Kidney (tissue), 14 donors: ENCODE results near the gene KLHL24. TPM values are rescaled to one million over a fixed set of nuclear protein-coding genes. Genes with fewer than 3 reads are reported as not detected.

Experiments
- DNase-seq, 5 donors: peaks; one replicate each; pipeline ENCODE4 v3.0.0-alpha.2; 2013 to 2020
- FAIRE-seq: peaks from 2 replicates; lab custom pipeline; 2012; peaks lifted over from hg19 to GRCh38; lab: Jason Lieb, UNC
- H3K27ac ChIP-seq, 2 donors: one replicate each; pipeline ENCODE4 v1.7.0; 2013; ENCODE audit warnings: low read depth in 2 of 2, low read length in 2 of 2, inconsistent platforms in 1 of 2
- H3K27me3 ChIP-seq: one replicate; pipeline ENCODE4 v1.7.1; 2013; ENCODE audit warnings: low read length, inconsistent platforms; ENCODE audit not compliant: control insufficient read depth, insufficient read depth
- H3K36me3 ChIP-seq, 3 donors: one replicate each; pipeline versions ENCODE4 v1.7.0 to v1.7.1; 2013; ENCODE audit warnings: low read length in 3 of 3, control low read depth in 1 of 3, inconsistent platforms in 1 of 3; ENCODE audit not compliant: insufficient read depth in 3 of 3, control insufficient read depth in 2 of 3
- H3K4me1 ChIP-seq, 3 donors: one replicate each; pipeline versions ENCODE4 v1.7.0 to v1.7.1; 2013; ENCODE audit warnings: low read length in 3 of 3, inconsistent platforms in 1 of 3, low read depth in 1 of 3; ENCODE audit not compliant: control insufficient read depth in 2 of 3, insufficient read depth in 2 of 3
- H3K4me3 ChIP-seq, 3 donors: one replicate each; pipeline versions ENCODE4 v1.7.0 to v1.8.1; 2013; ENCODE audit warnings: low read length in 3 of 3, control low read depth in 1 of 3, inconsistent platforms in 1 of 3
- H3K9ac ChIP-seq, 3 donors: one replicate each; pipeline versions ENCODE4 v1.7.0 to v1.7.1; 2013; ENCODE audit warnings: low read length in 3 of 3, control low read depth in 1 of 3, inconsistent platforms in 1 of 3
- H3K9me3 ChIP-seq, 3 donors: one replicate each; pipeline versions ENCODE4 v1.7.0 to v1.7.1; 2013; ENCODE audit warnings: low read length in 3 of 3, control low read depth in 1 of 3, inconsistent platforms in 1 of 3; ENCODE audit not compliant: control insufficient read depth in 2 of 3, insufficient read depth in 1 of 3
- CTCF ChIP-seq: IDR thresholded peaks from 3 replicates; pipeline ENCODE4 v1.5.1; 2012; ENCODE audit warnings: mild to moderate bottlenecking, moderate library complexity, borderline replicate concordance; ENCODE audit not compliant: insufficient read depth; ENCODE audit errors: extremely low read depth
- intact Hi-C: fragments of 100-400 bp; cut with DNase I; formaldehyde crosslinking; loops from one replicate; pipeline ENCODE4 v1.11.1; 2022
- polyA plus RNA-seq: library from polyadenylated mRNA; stranded (reverse); fragments of 350-450 nt; fragmentation: Illumina TruSeq; extraction: RNeasy Lipid Tissue Mini Kit (QIAGEN cat#74804); gene quantifications from one replicate; pipeline ENCODE4 v1.2.3, GENCODE V29; 2014; ENCODE audit warnings: low read depth, low replicate concordance; ENCODE audit not compliant: insufficient read depth
- total RNA-seq: library from RNA; stranded (reverse); fragmentation: NEBNext Ultra II Directional; extraction: Animal tissue kit (Norgen Biotek cat#: 25700); gene quantifications from one replicate; pipeline ENCODE4 v1.2.1, GENCODE V29; 2021
- donor health status: control.
- donor health status: control.
- donor health status: control.
- donor health status: control.
- donor health status: control.
- donor health status: DM: yes; HTN: yes; CAD: no.
- donor health status: Normal renal cell carcinoma (clear cell type).

KLHL24 gene
- total and polyA plus RNA-seq, 2 donors from 2014 or later, result 8.4 to 61.3 TPM

- Histone ChIP-seq H3K27me3 (no peaks in the 10 kb centered on the region), H3K4me3 (no peak overlapping the region), H3K9me3 (peaks cover 0 to 20% (median 10%) of the 10 kb centered on the region in 3 donors), H3K9ac (no peak overlapping the region), H3K36me3 (peaks cover 14 to 41% (median 30%) of the 10 kb centered on the region in 3 donors), H3K27ac (no peak overlapping the region), H3K4me1 (no peaks in the 10 kb centered on the region)
- no peak for FAIRE-seq
- no peak for DNase-seq
- intact Hi-C loops, result no loop called here
- TF ChIP-seq CTCF, result no peak
Observed at GRCh38 chr3:183654727-183655126, 19.3 kb downstream of the KLHL24 start.

DNA sequence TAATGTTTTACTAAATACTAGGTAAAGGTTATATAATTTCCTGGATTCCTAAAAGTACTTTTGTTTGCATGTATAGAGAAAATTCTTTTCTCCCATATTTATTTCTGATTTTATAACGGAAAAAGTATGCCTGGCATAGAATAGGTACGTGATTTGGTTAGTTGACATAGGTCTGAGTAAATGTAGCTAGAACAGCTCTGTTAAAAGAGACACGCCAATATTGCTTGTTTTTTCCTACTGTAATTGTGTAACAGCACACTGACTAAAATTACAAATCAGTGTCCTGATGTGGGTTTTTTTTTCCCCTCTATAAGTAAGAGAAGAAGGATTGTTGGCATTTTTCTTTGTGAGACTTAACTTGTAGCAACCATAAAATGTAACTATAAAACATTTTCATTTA, 26.7 kb downstream of the KLHL24 start:
- H3K4me3 ChIP-seq, result no peak overlapping the region
- H3K4me1 ChIP-seq, result no peaks in the 10 kb centered on the region
- no peak overlapping the region for H3K27ac ChIP-seq
- FAIRE-seq (no peak), DNase-seq (no peak)
- H3K9ac ChIP-seq, result no peak overlapping the region
- peaks cover 4 to 33% (median 12%) of the 10 kb centered on the region in 3 donors for H3K36me3 ChIP-seq
- no peak for TF ChIP-seq CTCF
- intact Hi-C loops, result no loop called here
- no peaks in the 10 kb centered on the region for H3K9me3 ChIP-seq
- H3K27me3 ChIP-seq, result no peaks in the 10 kb centered on the region

- intact Hi-C loops, result no loop called here
- peaks cover 10 to 24% (median 15%) of the 10 kb centered on the region in 3 donors for H3K36me3 ChIP-seq
- H3K27ac ChIP-seq, result no peak overlapping the region
- DNase-seq (no peak), FAIRE-seq (no peak)
- H3K4me1 ChIP-seq, result no peaks in the 10 kb centered on the region
- H3K27me3 ChIP-seq, result no peaks in the 10 kb centered on the region
- TF ChIP-seq CTCF, result no peak
- no peak overlapping the region for H3K4me3 ChIP-seq
- no peaks in the 10 kb centered on the region for H3K9me3 ChIP-seq
- H3K9ac ChIP-seq, result no peak overlapping the region
Observed at GRCh38 chr3:183664913-183665381, 29.5 kb downstream of the KLHL24 start.

DNA sequence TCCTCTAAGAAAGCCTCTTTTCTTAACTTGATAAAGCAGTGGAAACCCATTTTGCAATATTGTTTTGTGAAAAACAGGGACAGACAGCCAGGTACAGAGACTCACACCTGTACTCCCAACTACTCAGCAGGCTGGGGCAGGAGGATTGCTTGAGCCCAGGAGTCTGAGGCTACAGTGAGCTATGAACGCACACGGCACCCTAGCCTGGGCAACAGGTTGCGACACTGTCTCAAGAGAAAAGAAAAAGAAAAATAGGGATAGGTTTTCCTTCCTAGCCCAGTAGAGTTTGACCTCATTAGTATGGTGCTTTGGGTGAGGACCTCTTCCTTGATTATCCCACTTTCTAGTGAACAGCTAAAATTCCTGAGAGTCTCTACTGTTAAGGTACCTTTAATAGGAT, 44.6 kb downstream of the KLHL24 start:
- no peak overlapping the region for H3K27ac ChIP-seq
- H3K9ac ChIP-seq, result no peak overlapping the region
- H3K9me3 ChIP-seq, result no peaks in the 10 kb centered on the region
- H3K36me3 ChIP-seq, result peaks cover 0 to 18% (median 15%) of the 10 kb centered on the region in 3 donors
- intact Hi-C loops, result no loop called here
- no peak for TF ChIP-seq CTCF
- H3K4me1 ChIP-seq, result no peaks in the 10 kb centered on the region
- no peak overlapping the region for H3K4me3 ChIP-seq
- DNase-seq, result no peak
- no peak for FAIRE-seq
- no peaks in the 10 kb centered on the region for H3K27me3 ChIP-seq
